GM19468 (cell line): Measurements from ENCODE around the gene CYBA.

ENCODE experiments used
- ATAC-seq: cut with Tn5 transposase; IDR thresholded peaks from one replicate; pipeline ENCODE4 v1.9.1; 2021; ENCODE audit warnings: mild to moderate bottlenecking, moderate library complexity, moderate number of reproducible peaks; ENCODE audit not compliant: unreplicated experiment; ENCODE audit errors: extremely low read depth

The CYBA gene

GRCh38 chr16:88650749-88651275 is at the start of gene CYBA:
TSS of gene CYBA (minus strand) at chr16:88651053. CDS start at chr16:88651013, 40 bp downstream.
- peak; percentile 35 for ATAC-seq

- no peak for ATAC-seq
These were observed 49.4 kb upstream of the CYBA start for GRCh38 chr16:88700322-88700635.

GRCh38 chr16:88699180-88699579 is 48.3 kb upstream of the CYBA start:
- no peak for ATAC-seq

GRCh38 chr16:88698646-88699045 is 47.8 kb upstream of the CYBA start:
- ATAC-seq: no peak

GRCh38 chr16:88697831-88698615 is 47.2 kb upstream of the CYBA start:
- no peak for ATAC-seq

- no peak for ATAC-seq
These were observed 46.4 kb upstream of the CYBA start for GRCh38 chr16:88697116-88697830.

GRCh38 chr16:88696441-88696840 is 45.6 kb upstream of the CYBA start:
- no peak for ATAC-seq

- no peak for ATAC-seq
These were observed 44.9 kb upstream of the CYBA start for GRCh38 chr16:88695753-88696152.

GRCh38 chr16:88695218-88695617 is 44.4 kb upstream of the CYBA start:
- ATAC-seq: no peak

GRCh38 chr16:88694221-88695087 is 43.6 kb upstream of the CYBA start:
- no peak for ATAC-seq

- no peak for ATAC-seq
These were observed 42.7 kb upstream of the CYBA start for GRCh38 chr16:88693420-88694177.

GRCh38 chr16:88692861-88693260 is 42.0 kb upstream of the CYBA start:
- ATAC-seq: no peak

- ATAC-seq: no peak
These were observed 41.2 kb upstream of the CYBA start for GRCh38 chr16:88691924-88692560.

- no peak for ATAC-seq
These were observed 40.4 kb upstream of the CYBA start for GRCh38 chr16:88691129-88691813.

- ATAC-seq: no peak
These were observed 39.7 kb upstream of the CYBA start for GRCh38 chr16:88690341-88691128.

- ATAC-seq: no peak
These were observed 37.3 kb upstream of the CYBA start for GRCh38 chr16:88688013-88688778.

GRCh38 chr16:88687676-88688012 is 36.8 kb upstream of the CYBA start:
- ATAC-seq: no peak

GRCh38 chr16:88687254-88687576 is 36.4 kb upstream of the CYBA start:
- no peak for ATAC-seq
